ENCODE measurements around the gene NNAT.
"Not testable (repeated sequence)": the region's sequence is repeated elsewhere in the genome, so short reads cannot be mapped to it uniquely, and the experiment has no call there.

The NNAT gene

DNA sequence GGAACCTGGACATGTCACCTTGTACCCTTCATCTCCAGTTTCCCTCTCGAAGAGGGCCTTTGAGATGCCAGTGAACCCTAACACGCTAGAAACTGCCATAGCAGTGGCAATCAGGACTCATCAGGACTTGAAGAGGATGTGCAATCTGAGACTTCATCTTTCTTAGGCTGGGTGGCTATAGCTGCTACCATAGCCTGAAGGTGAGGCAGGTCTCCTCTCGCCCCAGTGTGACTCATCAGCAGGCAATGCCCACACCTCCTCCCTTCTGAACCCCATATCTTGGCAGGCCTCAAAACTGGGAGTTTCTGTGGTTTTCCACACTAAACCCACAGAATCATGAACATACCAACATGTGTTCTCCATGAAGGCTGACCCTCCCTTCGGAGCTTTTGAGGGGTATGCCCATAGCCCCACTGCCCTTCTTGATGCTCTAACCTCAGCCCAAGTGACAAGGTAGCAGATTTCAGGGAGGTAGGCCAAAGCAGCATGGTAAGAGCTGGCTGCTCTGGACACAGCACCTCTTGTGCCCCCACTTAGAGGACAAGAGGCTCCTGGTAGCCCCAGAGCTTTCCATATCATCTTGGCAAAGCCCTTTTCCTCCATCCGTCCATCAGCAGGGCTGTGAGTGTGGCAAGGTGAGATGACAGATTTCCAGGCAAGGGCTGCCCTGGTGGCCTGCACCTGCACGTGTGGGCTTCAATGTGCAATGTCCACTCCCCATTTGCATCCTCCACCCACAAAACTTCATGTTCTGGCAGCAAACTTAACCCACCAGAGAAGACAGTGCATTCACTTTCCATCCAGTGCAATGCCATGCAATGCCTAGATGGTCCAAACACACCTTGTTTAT, 4.0 kb downstream of the NNAT start:
- no peak for DNase-seq

- DNase-seq: no peak
Observed at GRCh38 chr20:37525810-37526209, 4.8 kb downstream of the NNAT start.

DNA sequence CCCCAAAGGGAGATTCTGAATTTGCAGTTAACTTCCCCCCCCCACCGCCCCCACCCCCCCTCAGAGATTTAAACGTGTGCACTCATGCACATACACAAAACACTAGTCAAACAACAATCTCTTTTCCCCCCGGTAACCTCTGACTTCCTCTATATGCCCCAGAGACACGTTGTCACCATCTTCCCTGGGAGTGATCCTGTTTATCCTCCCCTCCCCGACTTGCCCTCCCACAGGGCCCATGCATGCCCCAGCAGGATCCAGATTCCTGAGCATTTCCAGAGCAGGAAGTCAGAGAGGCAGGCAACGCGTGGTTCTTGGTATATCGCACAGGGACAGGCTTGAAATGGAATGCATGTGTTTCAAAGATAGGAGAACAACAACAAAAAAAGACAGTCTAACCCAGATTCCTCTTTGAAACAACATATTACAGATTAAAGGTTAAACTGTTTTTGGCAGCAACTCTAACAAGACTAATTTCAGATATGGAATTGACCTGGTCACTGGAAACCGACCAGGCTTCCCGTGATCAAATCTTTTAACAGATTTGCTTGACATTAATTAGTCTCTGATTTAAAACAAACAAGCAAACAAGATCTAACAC, 5.3 kb downstream of the NNAT start:
- no peak for DNase-seq

GRCh38 chr20:37526839-37527637, 6.0 kb downstream of the NNAT start:
- DNase-seq: no peak

DNA sequence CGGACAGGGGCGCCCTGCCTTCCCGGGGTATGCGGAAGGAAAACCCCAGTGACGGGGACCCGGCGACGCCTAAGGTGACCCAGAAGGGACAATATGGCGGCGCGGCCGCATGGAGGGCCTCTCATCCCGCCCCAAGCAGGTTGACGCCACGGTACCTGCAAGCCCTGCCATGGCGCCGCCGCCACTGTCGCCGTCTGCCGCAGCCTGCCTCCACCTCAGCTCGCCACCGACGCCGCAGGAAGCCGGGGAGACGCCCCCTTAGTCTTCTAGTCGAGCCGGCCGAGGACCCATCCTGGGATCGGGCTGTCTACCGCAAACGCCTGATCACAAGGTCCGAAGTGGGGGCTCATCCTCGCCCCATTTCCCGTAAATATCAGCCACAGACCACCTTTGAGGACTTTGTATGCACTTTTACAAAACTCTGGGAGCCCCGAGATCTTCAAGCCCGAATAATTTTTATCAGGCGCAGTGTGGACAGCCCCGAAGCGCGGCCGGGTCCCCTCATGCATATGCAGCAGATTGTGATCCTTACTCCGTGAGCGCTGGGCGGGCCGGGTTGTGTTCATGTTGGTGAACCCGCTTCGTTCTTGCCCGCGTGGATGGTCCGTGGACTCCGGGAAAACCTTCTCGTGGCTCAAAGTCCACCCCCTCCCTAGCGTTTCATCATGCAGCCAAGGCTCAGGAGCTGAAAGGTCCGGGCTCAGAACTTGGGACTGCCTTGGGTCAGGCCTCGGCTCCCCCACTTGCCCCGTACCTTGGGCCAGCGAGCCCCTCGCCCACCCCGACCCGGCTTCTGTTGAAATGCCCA, 6.8 kb downstream of the NNAT start, which contains the start of gene BLCAP:
TSS of gene BLCAP (minus strand) at position 239 of the 808 bp plus-strand sequence. CDS start 8,702 bp downstream, outside the sequence.
- peak; percentile 86 to 93 for DNase-seq

- no peak for DNase-seq
Observed at GRCh38 chr20:37528446-37529213, 7.6 kb downstream of the NNAT start.

- no peak for DNase-seq
Observed at GRCh38 chr20:37529214-37529967, 8.3 kb downstream of the NNAT start.

- DNase-seq: no peak
Observed at GRCh38 chr20:37529968-37530600, 9.0 kb downstream of the NNAT start.

DNA sequence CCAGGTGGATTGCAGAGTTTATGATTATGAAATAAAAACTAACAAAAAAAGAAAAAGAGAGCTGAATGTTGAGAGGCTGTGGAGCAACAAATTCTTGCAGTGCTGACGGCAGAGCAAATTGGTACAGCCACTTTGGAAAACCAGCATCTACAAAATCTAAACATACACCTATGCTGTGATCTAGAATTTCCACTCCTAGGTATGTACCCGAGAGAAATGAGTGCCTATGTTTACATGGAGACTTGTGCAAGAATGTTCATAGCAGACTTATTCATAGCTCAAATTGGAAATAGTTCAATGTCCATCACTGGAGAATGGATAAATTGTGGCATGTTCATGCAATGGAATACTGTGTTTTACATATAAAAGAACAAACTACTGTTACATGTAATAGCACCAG, 9.6 kb downstream of the NNAT start:
- no peak for DNase-seq

GRCh38 chr20:37531856-37532255, 10.8 kb downstream of the NNAT start:
- DNase-seq: no peak

DNA sequence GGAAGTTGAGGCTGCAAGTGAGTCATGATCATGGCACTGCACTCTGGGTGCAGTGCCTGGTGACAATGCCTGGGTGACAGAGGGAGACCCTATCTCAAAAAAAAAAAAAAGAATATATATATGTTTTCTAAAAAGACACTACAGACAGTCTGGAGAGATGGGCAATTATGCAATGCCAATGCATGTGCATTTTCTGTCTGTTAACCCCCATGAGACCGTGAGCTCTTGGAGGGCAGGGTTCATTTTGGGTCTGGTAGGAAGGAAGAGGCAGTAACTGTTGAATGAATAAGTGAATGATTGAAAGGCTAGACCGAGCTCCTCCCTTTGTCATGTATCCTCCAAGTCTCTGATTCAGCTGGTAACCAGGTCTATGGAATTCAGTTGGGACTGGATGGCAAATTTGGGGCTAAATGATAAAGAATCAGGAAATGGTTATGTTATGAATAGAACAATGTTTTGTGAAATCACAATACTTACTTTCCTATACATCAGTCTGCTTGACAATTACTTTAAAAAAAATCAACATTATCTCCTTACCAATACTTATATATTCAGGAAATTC, 12.2 kb downstream of the NNAT start:
- no peak for DNase-seq

GRCh38 chr20:37534401-37535157, 13.5 kb downstream of the NNAT start:
- DNase-seq: peak in 1 of 2 donors; percentile 79

- DNase-seq: no peak
Observed at GRCh38 chr20:37535443-37536132, 14.5 kb downstream of the NNAT start.

DNA sequence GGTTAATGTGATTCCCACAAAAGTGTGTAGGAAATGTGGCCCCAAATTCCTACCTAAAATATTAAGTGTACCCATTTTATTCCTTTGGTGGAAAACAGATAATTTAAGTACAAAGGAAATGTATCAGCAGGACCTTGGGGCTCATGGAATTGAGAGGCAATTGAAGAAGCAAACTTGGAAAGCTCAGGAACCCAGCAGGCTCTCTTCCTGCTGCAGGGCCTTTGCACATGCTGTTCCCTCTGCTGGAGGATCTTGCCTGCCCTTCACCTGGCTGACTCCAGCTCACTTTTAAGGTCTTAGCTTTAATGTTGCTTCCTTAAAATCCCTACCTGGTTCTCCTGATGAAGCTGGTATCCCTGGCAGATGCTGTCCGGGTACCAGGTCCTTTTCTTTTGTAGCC, 16.5 kb downstream of the NNAT start:
- no peak for DNase-seq

GRCh38 chr20:37538003-37538402, 17.0 kb downstream of the NNAT start:
- no peak for DNase-seq

GRCh38 chr20:37539424-37539823, 18.4 kb downstream of the NNAT start:
- no peak for DNase-seq

DNA sequence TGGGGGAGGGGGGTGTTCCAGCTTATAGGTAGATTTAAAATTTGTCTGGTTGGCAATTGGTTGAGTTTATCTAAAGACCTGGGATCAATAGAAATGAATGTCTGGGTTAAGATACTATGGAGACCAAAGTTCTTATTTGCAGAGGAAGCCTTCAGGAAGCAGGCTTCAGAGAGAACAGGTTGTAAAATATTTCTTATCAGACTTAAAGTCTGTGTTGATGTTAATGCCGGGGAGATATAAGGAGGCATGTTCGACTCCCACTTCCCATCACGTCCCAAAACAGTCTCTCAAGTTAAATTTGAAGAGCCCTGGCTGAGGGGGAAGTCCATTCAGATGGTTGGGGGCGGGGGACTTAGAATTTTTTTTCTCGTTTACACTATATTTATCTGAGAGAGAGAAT, 19.0 kb downstream of the NNAT start:
- no peak for DNase-seq

GRCh38 chr20:37540838-37541237, 19.8 kb downstream of the NNAT start:
- not testable (repeated sequence) for DNase-seq

DNA sequence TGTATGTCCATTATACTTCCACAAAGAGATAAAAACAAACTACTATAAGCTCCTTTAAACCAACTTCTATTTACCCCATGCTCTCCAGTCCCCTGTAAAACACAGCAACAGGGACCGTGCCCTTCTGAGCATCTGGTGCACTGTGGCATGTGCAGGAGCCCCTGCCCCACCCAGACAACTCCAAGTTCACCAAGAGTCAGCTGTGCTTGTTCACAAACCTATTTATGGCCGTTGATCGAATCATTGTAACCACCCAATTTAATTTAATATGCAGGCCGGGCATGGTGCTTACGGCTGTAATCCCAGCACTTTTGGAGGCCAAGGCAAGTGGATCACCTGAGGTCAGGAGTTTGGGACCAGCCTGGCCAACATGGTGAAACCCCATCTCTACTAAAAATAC, 20.3 kb downstream of the NNAT start:
- no peak for DNase-seq

Measured in bone marrow (tissue), 2 donors.